Mesodermal cell (in vitro differentiated cells): ENCODE measurements around the gene PPP2R3B.

ENCODE experiments used
- H3K27ac ChIP-seq: 2 replicates; pipeline ENCODE4 v1.7.0; 2013; ENCODE audit warnings: mild to moderate bottlenecking, low read depth, low read length, moderate library complexity; ENCODE audit not compliant: severe bottlenecking
- H3K36me3 ChIP-seq: 2 replicates; pipeline ENCODE4 v1.7.1; 2013; ENCODE audit warnings: mild to moderate bottlenecking, low read length, moderate library complexity; ENCODE audit not compliant: control insufficient read depth, insufficient read depth
- H3K4me1 ChIP-seq: one replicate; pipeline ENCODE4 v1.7.1; 2013; ENCODE audit warnings: mild to moderate bottlenecking, low read length; ENCODE audit not compliant: insufficient read depth, control insufficient read depth, poor library complexity, severe bottlenecking
- H3K4me3 ChIP-seq: 2 replicates; pipeline ENCODE4 v1.7.0; 2013; ENCODE audit warnings: low read length, control low read depth, mild to moderate bottlenecking; ENCODE audit not compliant: insufficient read depth, poor library complexity, severe bottlenecking; ENCODE audit errors: extremely low read depth
- H3K9me3 ChIP-seq: 2 replicates; pipeline ENCODE4 v1.7.1; 2013; ENCODE audit warnings: mild to moderate bottlenecking, low read length, moderate library complexity; ENCODE audit not compliant: control insufficient read depth
- WGBS, 2 experiments: methylation state at CpG; one replicate each; pipeline ENCODE4 v1.1.5; 2013; ENCODE audit warnings: missing lambda C conversion rate in 2 of 2; ENCODE audit not compliant: insufficient coverage in 2 of 2; 5-methylcytosine and 5-hydroxymethylcytosine counted together

The PPP2R3B gene

DNA sequence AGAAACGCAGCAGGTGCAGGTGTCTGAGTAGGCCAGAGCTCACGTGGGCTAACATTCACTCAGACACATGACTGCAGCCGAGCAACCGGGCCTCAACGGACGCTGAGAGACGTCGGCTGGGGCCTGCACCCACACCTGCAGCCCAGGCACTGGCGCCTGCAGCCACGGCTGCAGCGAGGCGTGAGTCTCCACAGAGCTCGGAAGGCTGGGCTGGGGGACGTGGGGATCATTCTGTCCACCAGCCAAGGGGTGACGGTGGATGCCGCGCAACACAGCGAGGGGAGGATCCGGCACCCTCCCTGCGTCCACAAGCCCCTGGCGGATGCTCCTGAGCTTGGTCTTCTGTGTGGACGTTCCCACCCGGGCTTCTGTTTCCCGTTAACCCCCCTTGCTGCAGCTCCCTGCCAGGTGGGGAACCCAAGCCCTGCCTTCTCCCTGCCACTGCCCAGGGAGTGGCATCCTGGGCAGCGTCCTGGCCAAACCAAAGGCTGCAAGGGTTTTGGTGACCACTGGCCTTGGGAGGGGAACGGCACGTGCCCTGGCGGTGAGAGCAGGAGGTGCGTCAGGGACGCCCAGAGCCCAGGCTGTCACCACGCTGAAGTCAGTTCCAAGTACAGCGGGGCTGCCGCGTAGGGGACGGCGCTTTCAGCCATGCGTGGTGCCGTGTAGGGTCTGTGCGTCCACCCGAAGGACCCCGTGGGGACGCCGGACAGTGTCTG, 16.3 kb downstream of the PPP2R3B start:
- H3K4me3 ChIP-seq, result no peak overlapping the region
- no peaks in the 10 kb centered on the region for H3K36me3 ChIP-seq
- H3K9me3 ChIP-seq, result no peaks in the 10 kb centered on the region
- H3K4me1 ChIP-seq, result peaks cover 39% of the 10 kb centered on the region
- 91 to 94% methylated on average over 43 of the region's 43 CpGs for WGBS, 2 experiments
- H3K27ac ChIP-seq, result no peak overlapping the region

GRCh38 chrX:369563-370101, 17.1 kb downstream of the PPP2R3B start:
- 94% methylated on average over 34 of the region's 34 CpGs for WGBS, 2 experiments
- Histone ChIP-seq H3K27ac (peak overlapping the region; percentile 80), H3K9me3 (no peaks in the 10 kb centered on the region), H3K4me1 (peaks cover 32% of the 10 kb centered on the region), H3K4me3 (no peak overlapping the region), H3K36me3 (no peaks in the 10 kb centered on the region)

- Histone ChIP-seq H3K27ac (peak overlapping the region; percentile 80), H3K36me3 (peaks cover 3% of the 10 kb centered on the region), H3K4me1 (peaks cover 27% of the 10 kb centered on the region), H3K9me3 (peaks cover 3% of the 10 kb centered on the region), H3K4me3 (no peak overlapping the region)
- 83 to 87% methylated on average over 16 to 18 of the region's 25 CpGs for WGBS, 2 experiments
These were observed 17.7 kb downstream of the PPP2R3B start for GRCh38 chrX:368811-369562.

DNA sequence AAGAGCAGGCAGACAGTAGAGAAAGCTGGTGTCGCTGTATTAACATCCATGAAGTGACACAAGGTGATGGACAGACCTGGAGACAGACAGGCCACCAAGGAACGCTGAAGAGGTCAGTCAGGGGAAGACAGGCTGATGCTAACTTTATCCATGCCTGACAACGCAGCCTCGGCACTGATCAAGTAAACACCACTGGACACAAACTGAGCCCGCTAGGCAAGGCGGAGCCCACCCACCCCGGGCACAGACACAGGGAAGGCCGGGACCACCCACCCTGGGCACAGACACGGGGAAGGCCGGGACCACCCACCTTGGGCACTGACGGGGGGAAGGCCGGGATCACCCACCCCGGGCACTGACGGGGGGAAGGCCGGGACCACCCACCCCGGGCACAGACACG, 18.8 kb downstream of the PPP2R3B start:
- H3K27ac ChIP-seq, result no peak overlapping the region
- peaks cover 27% of the 10 kb centered on the region for H3K4me1 ChIP-seq
- H3K4me3 ChIP-seq, result no peak overlapping the region
- WGBS, 2 experiments, result 95 to 96% methylated on average over 5 to 15 of the region's 17 CpGs
- H3K9me3 ChIP-seq, result peaks cover 11% of the 10 kb centered on the region
- H3K36me3 ChIP-seq, result peaks cover 11% of the 10 kb centered on the region

DNA sequence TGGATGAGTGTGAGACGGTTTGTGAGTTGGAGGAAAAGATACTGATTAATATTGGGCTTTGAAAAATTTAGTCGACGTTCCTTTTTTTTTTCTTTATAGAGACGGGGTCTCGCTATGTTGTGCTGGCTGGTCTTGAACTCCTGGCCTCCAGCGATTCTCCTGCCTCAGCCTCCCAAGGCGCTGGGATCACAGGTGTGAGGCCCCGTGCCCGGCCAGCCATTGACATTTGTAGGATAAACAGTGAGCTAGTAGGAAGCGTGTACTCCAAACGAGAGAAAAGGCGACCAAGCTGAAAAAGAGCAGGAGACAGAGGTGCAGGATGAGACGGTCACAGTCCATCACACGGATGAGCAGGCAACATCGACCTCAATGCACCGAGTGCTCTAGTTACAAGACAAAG, 19.4 kb downstream of the PPP2R3B start:
- 94 to 95% methylated on average over 16 of the region's 16 CpGs for WGBS, 2 experiments
- Histone ChIP-seq H3K36me3 (peaks cover 15% of the 10 kb centered on the region), H3K27ac (no peak overlapping the region), H3K9me3 (peaks cover 11% of the 10 kb centered on the region), H3K4me1 (peaks cover 27% of the 10 kb centered on the region), H3K4me3 (no peak overlapping the region)

GRCh38 chrX:363621-364375, 22.9 kb downstream of the PPP2R3B start:
- no peak overlapping the region for H3K4me3 ChIP-seq
- 97 to 98% methylated on average over 34 to 36 of the region's 37 CpGs for WGBS, 2 experiments
- H3K9me3 ChIP-seq, result peaks cover 26% of the 10 kb centered on the region

GRCh38 chrX:362937-363620, 23.6 kb downstream of the PPP2R3B start:
- peaks cover 26% of the 10 kb centered on the region for H3K9me3 ChIP-seq
- peaks cover under 1% of the 10 kb centered on the region for H3K4me1 ChIP-seq
- H3K4me3 ChIP-seq, result no peak overlapping the region
- peaks cover 50% of the 10 kb centered on the region for H3K36me3 ChIP-seq
- 82 to 83% methylated on average over 31 to 37 of the region's 38 CpGs for whole genome bisulfite sequencing, 2 experiments
- no peak overlapping the region for H3K27ac ChIP-seq

More at GRCh38 chrX:363621-364375, 22.9 kb downstream of the PPP2R3B start:
- Histone ChIP-seq H3K27ac (no peak overlapping the region), H3K4me1 (peaks cover 5% of the 10 kb centered on the region), H3K36me3 (peaks cover 44% of the 10 kb centered on the region)

DNA sequence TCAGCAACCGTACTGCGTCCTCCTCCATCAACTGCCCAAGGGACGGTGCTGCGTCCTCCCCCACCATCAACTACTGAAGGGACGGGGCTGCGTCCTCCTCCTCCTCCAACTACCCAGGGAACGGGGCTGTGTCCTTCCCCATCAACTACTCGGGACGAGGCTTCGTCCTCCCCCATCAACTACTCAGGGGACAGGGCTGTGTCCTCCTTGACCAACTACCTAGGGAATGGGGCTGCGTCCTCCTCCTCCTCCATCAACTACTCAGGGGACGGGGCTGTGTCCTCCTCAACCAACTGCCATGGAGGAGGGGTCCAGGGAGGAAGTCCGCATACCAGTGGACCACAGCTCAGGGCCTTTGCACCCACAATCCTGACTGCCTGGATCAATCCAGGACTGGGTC, 24.4 kb downstream of the PPP2R3B start:
- Histone ChIP-seq H3K36me3 (peaks cover 53% of the 10 kb centered on the region), H3K27ac (no peak overlapping the region), H3K4me1 (peaks cover 7% of the 10 kb centered on the region), H3K9me3 (peaks cover 26% of the 10 kb centered on the region), H3K4me3 (no peak overlapping the region)
- WGBS, 2 experiments, result 97 to 100% methylated on average over 9 to 11 of the region's 13 CpGs

DNA sequence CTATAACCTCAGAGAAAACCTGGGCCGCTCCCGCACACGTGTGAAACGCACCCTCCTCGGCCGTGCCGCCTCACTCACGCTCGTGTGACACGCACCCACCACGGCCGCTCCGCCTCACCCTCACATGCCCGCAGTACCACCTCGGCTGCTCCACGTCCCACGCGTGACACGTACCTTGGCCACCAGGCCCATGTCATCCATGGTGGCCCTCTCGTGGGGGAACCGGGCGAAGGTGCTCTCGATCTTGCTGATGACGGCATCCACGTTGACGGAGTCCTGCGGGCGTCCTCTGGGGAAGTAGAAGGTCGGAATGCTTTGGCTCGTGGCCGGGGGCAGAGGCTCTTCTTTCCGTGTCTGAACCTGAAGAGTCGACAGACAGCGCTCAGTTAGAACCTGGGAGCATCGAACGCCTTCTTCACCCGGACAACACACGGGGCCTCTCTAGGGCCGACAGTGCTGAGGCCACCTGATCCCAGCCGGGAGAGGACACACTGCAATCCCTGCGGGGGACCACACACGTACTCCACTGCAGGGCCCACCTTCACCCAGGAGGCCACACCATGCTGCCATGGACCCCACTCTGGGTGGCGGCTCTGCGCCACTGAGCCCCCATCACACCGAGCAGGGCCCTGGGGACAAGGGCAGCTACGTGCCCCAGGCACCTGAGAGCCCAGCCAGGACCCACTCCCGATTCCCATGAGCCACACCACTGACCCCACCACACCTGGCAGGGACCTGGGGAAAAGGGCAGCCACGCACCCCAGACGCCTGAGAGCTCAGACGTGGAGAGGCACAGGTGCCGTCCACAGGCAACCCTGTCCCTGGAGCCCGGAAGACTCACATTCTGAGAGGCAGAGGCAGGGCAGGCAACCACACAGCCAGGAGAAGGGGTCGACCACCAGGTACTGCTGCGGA, 25.2 kb downstream of the PPP2R3B start:
- peaks cover 26% of the 10 kb centered on the region for H3K9me3 ChIP-seq
- H3K4me1 ChIP-seq, result peaks cover 16% of the 10 kb centered on the region
- H3K27ac ChIP-seq, result no peak overlapping the region
- no peak overlapping the region for H3K4me3 ChIP-seq
- peaks cover 57% of the 10 kb centered on the region for H3K36me3 ChIP-seq
- WGBS, 2 experiments, result 94% methylated on average over 50 to 54 of the region's 54 CpGs
